Fibroblast of pulmonary artery (primary cell): Measurements from ENCODE around the gene CHRM5.
A peak's percentile ranks its signal among the peaks of the same experiment; 100 is the strongest.

Experiments
- DNase-seq: peaks from one replicate; pipeline ENCODE4 v3.0.0-alpha.2; 2010; ENCODE audit warnings: low read depth
- H3K4me3 ChIP-seq: replicated peaks from 2 replicates; pipeline ENCODE4 v1.5.1; 2011; ENCODE audit warnings: low read depth, mild to moderate bottlenecking, control low read depth, low read length, moderate library complexity
- CTCF ChIP-seq: IDR thresholded peaks from 2 replicates; pipeline ENCODE4 v1.5.1; 2011; ENCODE audit warnings: mild to moderate bottlenecking, control low read depth, low read length, inconsistent platforms; ENCODE audit errors: missing control alignments

The CHRM5 gene

DNA sequence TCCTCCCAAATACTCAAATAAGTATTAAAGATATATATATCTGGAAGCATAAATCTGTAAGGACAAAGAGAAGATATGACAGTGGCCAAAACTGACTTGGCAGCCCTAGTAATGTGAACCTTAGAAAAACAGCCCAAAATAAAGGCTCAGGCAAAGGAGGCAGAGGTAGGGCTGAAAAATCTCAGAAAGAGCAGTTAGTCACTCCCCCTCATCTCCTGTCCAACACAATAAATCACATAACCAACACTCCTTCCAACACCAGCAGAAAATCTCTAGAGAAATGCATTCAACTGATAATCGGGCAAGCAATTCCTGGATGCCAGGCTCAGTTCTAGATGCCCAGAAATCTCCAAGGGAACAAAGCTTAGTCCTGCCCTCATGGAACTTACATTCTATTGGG lies 22.1 kb upstream of the CHRM5 start:
- H3K4me3 ChIP-seq, result no peak overlapping the region
- no peak for DNase-seq
- TF ChIP-seq CTCF, result no peak

DNA sequence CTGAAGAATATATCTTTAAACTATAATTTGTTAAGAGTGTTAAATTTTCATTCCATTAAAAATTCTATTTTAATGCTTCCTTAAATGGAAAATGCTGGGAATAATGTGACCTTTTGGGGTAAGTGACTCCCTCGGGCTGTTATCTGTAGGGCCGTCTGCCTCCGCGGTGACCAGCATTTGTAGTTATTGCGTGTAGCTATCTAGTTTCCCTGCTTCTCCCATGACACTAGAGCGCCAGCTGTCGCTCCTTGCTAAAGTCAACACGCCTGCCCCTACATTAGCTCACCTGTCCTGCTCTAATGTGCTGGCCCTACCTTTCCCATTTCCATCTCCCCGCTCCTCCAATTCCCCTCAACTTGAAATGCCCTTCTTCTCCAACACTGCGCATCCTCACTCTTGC lies 12.4 kb upstream of the CHRM5 start:
- DNase-seq, result no peak
- no peak for TF ChIP-seq CTCF
- H3K4me3 ChIP-seq, result no peak overlapping the region

GRCh38 chr15:33956397-33956796 lies 11.9 kb upstream of the CHRM5 start:
- no peak for TF ChIP-seq CTCF
- no peak overlapping the region for H3K4me3 ChIP-seq
- DNase-seq, result no peak

DNA sequence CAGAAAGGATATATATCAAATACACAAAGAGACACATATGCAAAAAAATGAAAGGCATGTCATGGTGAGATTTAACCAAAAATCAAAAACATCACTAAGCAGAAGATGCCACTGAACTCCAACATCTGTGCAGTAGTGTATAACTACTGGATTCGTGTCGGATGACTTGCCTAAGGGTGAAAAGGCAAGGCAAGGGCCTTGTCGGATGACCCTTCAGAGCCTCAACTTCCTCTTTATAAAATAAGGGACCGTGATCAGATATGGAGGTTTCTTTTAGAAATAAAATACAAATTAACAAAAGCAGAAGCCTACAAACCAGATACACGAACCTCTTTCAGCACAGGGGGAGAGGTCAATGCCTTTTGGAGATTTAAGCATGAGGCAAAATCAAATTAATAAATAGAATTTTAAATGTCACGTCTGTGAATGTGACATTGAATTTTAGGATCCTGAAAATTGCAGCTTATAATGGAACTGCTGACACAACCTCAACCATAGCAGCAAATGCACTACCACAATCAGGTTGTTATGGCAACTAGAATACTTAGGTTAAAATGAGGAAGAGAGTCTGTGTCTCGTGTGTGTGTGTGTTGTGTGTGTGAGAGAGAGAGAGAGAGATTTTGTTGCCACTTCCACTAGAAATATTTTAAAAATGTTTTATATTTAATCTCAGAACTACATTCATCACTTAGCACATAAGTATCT lies 8.3 kb upstream of the CHRM5 start:
- H3K4me3 ChIP-seq, result no peak overlapping the region
- DNase-seq, result peak; percentile 26

DNA sequence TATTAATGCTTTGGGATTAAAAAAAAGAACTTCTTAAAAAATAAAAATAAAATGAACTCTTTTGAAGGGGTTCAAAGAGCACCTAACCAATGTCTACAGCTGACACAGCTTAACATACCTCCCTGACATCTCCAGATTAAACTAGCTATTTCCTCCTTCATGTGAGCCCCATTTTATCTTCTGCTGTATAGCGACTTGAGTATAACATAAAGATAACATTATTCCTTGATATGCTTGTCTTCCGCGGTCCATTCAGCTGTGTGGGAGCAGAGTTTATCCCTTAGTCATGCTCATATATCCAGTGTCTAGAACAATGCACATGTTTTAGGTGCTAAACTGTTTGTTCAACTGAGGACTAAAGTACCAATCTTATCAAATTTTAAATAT lies 7.8 kb upstream of the CHRM5 start:
- TF ChIP-seq CTCF, result no peak
- DNase-seq, result peak; percentile 46
- no peak overlapping the region for H3K4me3 ChIP-seq

More for the DNA sequence above, 8.3 kb upstream of the CHRM5 start:
- no peak for TF ChIP-seq CTCF

DNA sequence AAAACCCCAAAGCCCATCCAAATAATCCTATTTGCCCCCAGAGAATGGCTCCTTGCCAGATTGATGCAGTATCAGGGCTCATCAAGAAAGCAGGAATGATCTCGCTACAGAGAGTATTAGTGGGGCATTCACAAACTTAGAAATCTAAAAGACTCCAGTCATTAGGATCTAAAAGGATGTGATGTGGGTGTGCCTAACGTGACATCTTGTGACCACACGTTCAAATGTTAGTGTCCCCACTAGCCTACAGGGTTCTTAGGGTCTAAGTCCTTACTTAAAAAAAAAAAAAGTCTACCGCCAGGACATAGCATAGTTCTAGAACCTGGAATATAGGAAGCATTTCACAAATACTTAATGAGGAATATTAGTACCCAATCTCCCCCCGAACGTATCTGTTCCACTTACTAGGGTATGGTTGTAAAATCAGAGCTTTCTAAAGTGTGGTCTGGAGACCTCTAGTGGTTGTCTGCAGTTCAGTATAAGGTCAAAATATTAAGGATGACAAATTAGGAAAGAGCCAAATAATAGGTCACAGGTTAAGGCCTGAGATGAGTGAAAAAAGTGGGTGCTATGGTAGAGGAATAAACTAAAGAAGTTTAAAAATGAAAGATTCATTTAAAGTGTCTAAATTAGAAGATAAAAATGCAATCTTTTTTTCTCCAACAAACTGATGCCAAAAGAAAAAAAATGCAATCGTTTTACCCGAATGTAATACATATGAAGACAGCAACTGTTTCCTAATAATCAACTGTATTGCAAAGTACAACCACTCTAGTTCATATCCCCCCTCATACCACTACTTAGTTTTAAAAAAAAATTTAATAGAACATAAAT lies 4.2 kb upstream of the CHRM5 start:
- TF ChIP-seq CTCF, result peak; percentile 82
- H3K4me3 ChIP-seq, result no peak overlapping the region
- DNase-seq, result peak; percentile 70
